Memory B cell (primary cell): ENCODE results near the gene CAP1.

ENCODE experiments used
- ATAC-seq: fragments of 150-1000 bp; cut with Tn5 transposase; 2 replicates; pipeline ENCODE4 v1.10.0; 2021; ENCODE audit warnings: low read depth, mild to moderate bottlenecking, moderate library complexity
- DNase-seq, 2 donors: peaks; one replicate each; pipeline ENCODE4 v3.0.0; 2022; ENCODE audit warnings: low spot score in 2 of 2
- H3K27ac Mint-ChIP-seq: one replicate; pipeline ENCODE4 v1.8.0; 2022; ENCODE audit warnings: mild to moderate bottlenecking, moderate library complexity, mixed read lengths
- H3K27me3 Mint-ChIP-seq: one replicate; pipeline ENCODE4 v1.8.0; 2022; ENCODE audit warnings: mixed read lengths
- H3K36me3 Mint-ChIP-seq: one replicate; pipeline ENCODE4 v1.8.0; 2022; ENCODE audit warnings: mild to moderate bottlenecking, mixed read lengths
- H3K4me1 Mint-ChIP-seq: one replicate; pipeline ENCODE4 v1.8.0; 2022; ENCODE audit warnings: mixed read lengths
- H3K4me3 Mint-ChIP-seq: one replicate; pipeline ENCODE4 v1.8.0; 2022; ENCODE audit warnings: mild to moderate bottlenecking, moderate library complexity, mixed read lengths
- H3K9me3 Mint-ChIP-seq: one replicate; pipeline ENCODE4 v1.8.0; 2022; ENCODE audit warnings: mixed read lengths

The CAP1 gene

GRCh38 chr1:40039757-40040510 is 595 bp upstream of the CAP1 start:
- peak; percentile 58 for DNase-seq
- peaks cover 37% of the 10 kb centered on the region for H3K4me1 Mint-ChIP-seq
- ATAC-seq, result peak; percentile 41
- H3K27me3 Mint-ChIP-seq, result no peaks in the 10 kb centered on the region
- peak overlapping the region; percentile 94 for H3K27ac Mint-ChIP-seq
- peaks cover 13% of the 10 kb centered on the region for H3K36me3 Mint-ChIP-seq
- H3K4me3 Mint-ChIP-seq, result peak overlapping the region; percentile 92
- no peaks in the 10 kb centered on the region for H3K9me3 Mint-ChIP-seq

GRCh38 chr1:40041466-40041838 is 923 bp downstream of the CAP1 start:
- no peaks in the 10 kb centered on the region for H3K27me3 Mint-ChIP-seq
- peak overlapping the region; percentile 94 for H3K27ac Mint-ChIP-seq
- DNase-seq (no peak), ATAC-seq (no peak)
- H3K36me3 Mint-ChIP-seq, result peaks cover 16% of the 10 kb centered on the region
- H3K4me3 Mint-ChIP-seq, result peak overlapping the region; percentile 92
- no peaks in the 10 kb centered on the region for H3K9me3 Mint-ChIP-seq
- H3K4me1 Mint-ChIP-seq, result peaks cover 46% of the 10 kb centered on the region

GRCh38 chr1:40042341-40042740 is 1.8 kb downstream of the CAP1 start:
- H3K36me3 Mint-ChIP-seq, result peaks cover 16% of the 10 kb centered on the region
- DNase-seq, result no peak
- no peaks in the 10 kb centered on the region for H3K9me3 Mint-ChIP-seq
- peak overlapping the region; percentile 92 for H3K4me3 Mint-ChIP-seq
- H3K27ac Mint-ChIP-seq, result peak overlapping the region; percentile 94
- no peaks in the 10 kb centered on the region for H3K27me3 Mint-ChIP-seq
- ATAC-seq, result no peak
- peaks cover 46% of the 10 kb centered on the region for H3K4me1 Mint-ChIP-seq

GRCh38 chr1:40044110-40044509 is 3.6 kb downstream of the CAP1 start:
- peak overlapping the region; percentile 55 for H3K4me3 Mint-ChIP-seq
- H3K9me3 Mint-ChIP-seq, result no peaks in the 10 kb centered on the region
- no peak for DNase-seq
- no peaks in the 10 kb centered on the region for H3K27me3 Mint-ChIP-seq
- H3K4me1 Mint-ChIP-seq, result peaks cover 47% of the 10 kb centered on the region
- H3K27ac Mint-ChIP-seq, result no peak overlapping the region
- ATAC-seq, result no peak
- peaks cover 23% of the 10 kb centered on the region for H3K36me3 Mint-ChIP-seq

GRCh38 chr1:40045182-40045581 is 4.7 kb downstream of the CAP1 start:
- DNase-seq (no peak), ATAC-seq (no peak)
- H3K27me3 Mint-ChIP-seq, result no peaks in the 10 kb centered on the region
- H3K4me1 Mint-ChIP-seq, result peaks cover 48% of the 10 kb centered on the region
- peaks cover 28% of the 10 kb centered on the region for H3K36me3 Mint-ChIP-seq
- peak overlapping the region; percentile 63 for H3K4me3 Mint-ChIP-seq
- no peaks in the 10 kb centered on the region for H3K9me3 Mint-ChIP-seq
- peak overlapping the region; percentile 61 for H3K27ac Mint-ChIP-seq

GRCh38 chr1:40045766-40046165 is 5.2 kb downstream of the CAP1 start:
- H3K27ac Mint-ChIP-seq, result peak overlapping the region; percentile 31
- H3K36me3 Mint-ChIP-seq, result peaks cover 30% of the 10 kb centered on the region
- H3K4me3 Mint-ChIP-seq, result peak overlapping the region; percentile 63
- H3K27me3 Mint-ChIP-seq, result no peaks in the 10 kb centered on the region
- ATAC-seq (no peak), DNase-seq (no peak)
- H3K4me1 Mint-ChIP-seq, result peaks cover 51% of the 10 kb centered on the region
- no peaks in the 10 kb centered on the region for H3K9me3 Mint-ChIP-seq

- H3K27ac Mint-ChIP-seq, result peak overlapping the region; percentile 82
- ATAC-seq, result no peak
- H3K36me3 Mint-ChIP-seq, result peaks cover 28% of the 10 kb centered on the region
- H3K4me1 Mint-ChIP-seq, result peaks cover 46% of the 10 kb centered on the region
- no peak for DNase-seq
- no peaks in the 10 kb centered on the region for H3K9me3 Mint-ChIP-seq
- no peaks in the 10 kb centered on the region for H3K27me3 Mint-ChIP-seq
- H3K4me3 Mint-ChIP-seq, result no peak overlapping the region
Observed at GRCh38 chr1:40047276-40047675, 6.7 kb downstream of the CAP1 start.

GRCh38 chr1:40047769-40048168 is 7.2 kb downstream of the CAP1 start:
- H3K4me3 Mint-ChIP-seq, result no peak overlapping the region
- no peak for DNase-seq
- ATAC-seq, result no peak
- peaks cover 24% of the 10 kb centered on the region for H3K36me3 Mint-ChIP-seq
- no peaks in the 10 kb centered on the region for H3K9me3 Mint-ChIP-seq
- H3K27ac Mint-ChIP-seq, result peak overlapping the region; percentile 82
- no peaks in the 10 kb centered on the region for H3K27me3 Mint-ChIP-seq
- peaks cover 41% of the 10 kb centered on the region for H3K4me1 Mint-ChIP-seq

GRCh38 chr1:40049725-40050124 is 9.2 kb downstream of the CAP1 start:
- no peaks in the 10 kb centered on the region for H3K27me3 Mint-ChIP-seq
- H3K36me3 Mint-ChIP-seq, result peaks cover 24% of the 10 kb centered on the region
- peaks cover 44% of the 10 kb centered on the region for H3K4me1 Mint-ChIP-seq
- peak overlapping the region; percentile 63 for H3K27ac Mint-ChIP-seq
- DNase-seq (no peak), ATAC-seq (no peak)
- no peaks in the 10 kb centered on the region for H3K9me3 Mint-ChIP-seq
- H3K4me3 Mint-ChIP-seq, result peak overlapping the region; percentile 4

- Mint-ChIP-seq H3K36me3 (peaks cover 24% of the 10 kb centered on the region), H3K9me3 (no peaks in the 10 kb centered on the region), H3K27me3 (no peaks in the 10 kb centered on the region), H3K27ac (peak overlapping the region; percentile 42), H3K4me1 (peaks cover 45% of the 10 kb centered on the region), H3K4me3 (peak overlapping the region; percentile 35)
- ATAC-seq (peak; percentile 60), DNase-seq (no peak)
Observed at GRCh38 chr1:40050863-40051262, 10.3 kb downstream of the CAP1 start.

- H3K36me3 Mint-ChIP-seq, result peaks cover 26% of the 10 kb centered on the region
- ATAC-seq (no peak), DNase-seq (no peak)
- H3K9me3 Mint-ChIP-seq, result no peaks in the 10 kb centered on the region
- H3K4me1 Mint-ChIP-seq, result peaks cover 58% of the 10 kb centered on the region
- peak overlapping the region; percentile 72 for H3K27ac Mint-ChIP-seq
- H3K27me3 Mint-ChIP-seq, result no peaks in the 10 kb centered on the region
- no peak overlapping the region for H3K4me3 Mint-ChIP-seq
Observed at GRCh38 chr1:40053138-40053887, 12.8 kb downstream of the CAP1 start.

GRCh38 chr1:40056519-40057309 is 16.2 kb downstream of the CAP1 start:
- peaks cover 19% of the 10 kb centered on the region for H3K36me3 Mint-ChIP-seq
- H3K27ac Mint-ChIP-seq, result peak overlapping the region; percentile 72
- H3K9me3 Mint-ChIP-seq, result no peaks in the 10 kb centered on the region
- H3K27me3 Mint-ChIP-seq, result no peaks in the 10 kb centered on the region
- DNase-seq, result no peak
- no peak overlapping the region for H3K4me3 Mint-ChIP-seq
- peaks cover 64% of the 10 kb centered on the region for H3K4me1 Mint-ChIP-seq
- no peak for ATAC-seq

GRCh38 chr1:40057310-40058030 is 16.9 kb downstream of the CAP1 start:
- no peak for ATAC-seq
- Mint-ChIP-seq H3K27me3 (no peaks in the 10 kb centered on the region), H3K4me1 (peaks cover 68% of the 10 kb centered on the region), H3K36me3 (peaks cover 22% of the 10 kb centered on the region), H3K4me3 (peak overlapping the region; percentile 39), H3K9me3 (no peaks in the 10 kb centered on the region), H3K27ac (peak overlapping the region; percentile 72)
- no peak for DNase-seq
